Esophagus squamous epithelium (tissue), 5 donors: ENCODE measurements around the gene SOX8. TPM values are rescaled to one million over a fixed set of nuclear protein-coding genes. Genes with fewer than 3 reads are reported as not detected.

Source experiments
- DNase-seq: peaks from one replicate; lab custom pipeline; 2025; lab: John Stamatoyannopoulos, UW
- H3K27ac ChIP-seq, 4 donors: fragments of 200-600 bp; sonication (generic); one replicate each; pipeline ENCODE4 v1.5.1; 2016 to 2019; ENCODE audit warnings: mild to moderate bottlenecking in 1 of 4
- H3K27me3 ChIP-seq, 4 donors: fragments of 200-600 bp; sonication (generic); 1 replicate in 3 of 4; 2 replicates in 1 of 4; pipeline versions ENCODE4 v1.5.1 to v1.6.0; 2017 to 2021; ENCODE audit warnings: antibody characterized with exemption in 1 of 4
- H3K36me3 ChIP-seq, 3 donors: fragments of 200-600 bp; sonication (generic); one replicate each; pipeline ENCODE4 v1.5.1; 2016 to 2019
- H3K4me1 ChIP-seq, 3 donors: fragments of 200-600 bp; sonication (generic); one replicate each; pipeline ENCODE4 v1.5.1; 2017 to 2019
- H3K4me3 ChIP-seq, 4 donors: fragments of 200-600 bp; sonication (generic); 1 replicate in 3 of 4; 2 replicates in 1 of 4; pipeline ENCODE4 v1.5.1; 2016 to 2019; ENCODE audit warnings: mild to moderate bottlenecking in 2 of 4, moderate library complexity in 1 of 4
- H3K9me3 ChIP-seq, 3 donors: fragments of 200-600 bp; sonication (generic); one replicate each; pipeline ENCODE4 v1.5.1; 2016 to 2019
- CTCF ChIP-seq, 6 experiments: fragments of 450-650 bp in 4 of 6; fragments of 200-600 bp in 2 of 6; sonication (generic) in 2 of 6; IDR thresholded peaks; one replicate each; pipeline ENCODE4 v1.5.1; 2016 to 2019; ENCODE audit warnings: antibody characterized with exemption in 6 of 6, mild to moderate bottlenecking in 4 of 6, moderate library complexity in 4 of 6
- POLR2A ChIP-seq, 4 donors: fragments of 450-650 bp; IDR thresholded peaks; one replicate each; pipeline ENCODE4 v1.6.1; 2017; ENCODE audit warnings: antibody characterized with exemption in 4 of 4, mild to moderate bottlenecking in 4 of 4, moderate library complexity in 3 of 4
- WGBS, 2 donors: methylation state at CpG; one replicate each; pipeline ENCODE4 v1.1.5; 2018; 5-methylcytosine and 5-hydroxymethylcytosine counted together
- intact Hi-C: fragments of 100-400 bp; cut with DNase I; formaldehyde crosslinking; loops from one replicate; pipeline ENCODE4 v1.15.0; 2022
- total RNA-seq, 4 donors: library from RNA; depleted of rRNA; stranded (reverse); fragments of >200 nt; gene quantifications; one replicate each; pipeline ENCODE4 v1.1.0, GENCODE V29; 2016
- donor health status: DM: yes; HTN: yes; CAD: no.

Gene SOX8
- total RNA-seq, 4 donors from 2014 or later = 0.08 to 0.19 (median 0.09) TPM; not detected in 1

- peaks cover 0 to 78% (median 0%) of the 10 kb centered on the region in 4 donors for H3K27me3 ChIP-seq
- H3K4me1 ChIP-seq = peaks cover 0 to 22% (median 10%) of the 10 kb centered on the region in 3 donors
- TF ChIP-seq CTCF (IDR thresholded peaks at IDR 0.05) = no peak
- TF ChIP-seq POLR2A (IDR thresholded peaks at IDR 0.05) = no peak
- no peak overlapping the region for H3K27ac ChIP-seq
- 90 to 100% methylated on average over 1 to 2 of the region's 3 CpGs for WGBS, 2 donors
- H3K4me3 ChIP-seq = no peak overlapping the region
- intact Hi-C loops = no loop called here
- DNase-seq = no peak
- H3K9me3 ChIP-seq = peaks cover 0 to 17% (median 15%) of the 10 kb centered on the region in 3 donors
- H3K36me3 ChIP-seq = no peaks in the 10 kb centered on the region
Observed at GRCh38 chr16:995783-996182, 14.2 kb downstream of the SOX8 start.

GRCh38 chr16:996681-997080 lies 15.1 kb downstream of the SOX8 start:
- H3K4me1 ChIP-seq = peaks cover 0 to 17% (median 10%) of the 10 kb centered on the region in 3 donors
- H3K27me3 ChIP-seq = peaks cover 0 to 81% (median 0%) of the 10 kb centered on the region in 4 donors
- H3K9me3 ChIP-seq = peaks cover 0 to 17% (median 15%) of the 10 kb centered on the region in 3 donors
- intact Hi-C loops = no loop called here
- H3K27ac ChIP-seq = no peak overlapping the region
- no peaks in the 10 kb centered on the region for H3K36me3 ChIP-seq
- no peak overlapping the region for H3K4me3 ChIP-seq
- no peak for TF ChIP-seq CTCF (IDR thresholded peaks at IDR 0.05)
- no peak for DNase-seq
- WGBS, 2 donors = 58 to 74% methylated on average over 4 to 6 of the region's 6 CpGs

DNA sequence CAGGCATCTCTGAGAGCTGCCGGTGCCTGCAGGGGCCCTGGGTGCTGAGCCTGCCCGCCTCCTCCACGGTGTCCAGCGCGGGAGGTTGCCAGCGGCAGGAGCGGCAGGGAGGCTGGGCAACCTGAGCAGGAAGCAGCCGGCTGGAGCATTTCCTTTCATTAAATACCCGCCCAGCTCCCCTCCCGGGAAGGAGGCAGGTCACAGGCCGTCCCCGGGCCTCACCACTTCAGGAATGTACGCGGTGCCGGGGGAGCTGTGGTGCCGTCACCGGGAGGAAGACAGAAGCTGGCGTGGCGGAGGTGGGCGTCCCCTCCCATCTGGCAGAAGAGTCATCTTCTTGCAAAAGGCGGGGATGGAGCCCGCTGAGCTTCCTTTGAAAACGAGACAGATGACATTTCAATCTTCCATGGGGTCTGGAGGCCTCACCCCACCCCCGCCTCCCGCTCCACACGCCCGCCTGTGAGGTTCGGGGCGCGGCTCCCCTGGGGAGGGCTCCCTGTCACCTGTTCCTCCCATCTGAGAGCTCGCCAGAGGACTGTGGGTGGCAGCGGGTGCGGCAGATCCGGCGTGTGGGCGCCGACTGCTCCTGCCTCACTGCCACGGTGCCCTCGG lies 16.0 kb downstream of the SOX8 start:
- peak overlapping the region in 2 of 4 donors; percentile 42 to 48 for H3K27ac ChIP-seq
- DNase-seq = no peak

DNA sequence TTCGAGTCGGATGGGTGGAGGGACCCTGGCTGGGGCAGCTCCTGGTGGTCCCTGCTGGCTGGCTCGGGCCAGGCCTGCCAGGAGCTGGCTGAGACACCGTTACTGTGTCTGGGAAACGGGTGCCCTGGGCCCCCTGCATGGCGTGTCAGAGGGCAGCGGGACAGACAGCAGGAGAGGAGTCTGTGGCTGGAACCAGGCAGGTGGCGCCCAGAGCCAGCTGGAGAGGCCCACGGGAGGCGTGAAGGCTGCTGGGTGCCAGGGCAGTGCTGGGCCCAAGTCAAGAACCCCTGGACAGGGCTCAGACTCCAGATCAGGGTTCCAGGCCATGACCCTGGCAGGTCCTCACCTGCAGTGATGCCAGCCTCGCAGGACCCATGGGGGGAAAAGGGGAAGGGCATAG lies 16.6 kb downstream of the SOX8 start:
- H3K27me3 ChIP-seq = peaks cover 0 to 87% (median 0%) of the 10 kb centered on the region in 4 donors
- intact Hi-C loops = no loop called here
- H3K4me3 ChIP-seq = peak overlapping the region in 2 of 4 donors; percentile 23 to 48
- no peaks in the 10 kb centered on the region for H3K36me3 ChIP-seq
- WGBS, 2 donors = no CpG with 5 or more reads among the region's 11 CpGs
- peak overlapping the region in 1 of 4 donors; percentile 48 for H3K27ac ChIP-seq
- TF ChIP-seq CTCF (IDR thresholded peaks at IDR 0.05) = no peak
- TF ChIP-seq POLR2A (IDR thresholded peaks at IDR 0.05) = no peak
- no peak for DNase-seq
- H3K9me3 ChIP-seq = peaks cover 0 to 17% (median 15%) of the 10 kb centered on the region in 3 donors
- H3K4me1 ChIP-seq = peaks cover 7 to 27% (median 19%) of the 10 kb centered on the region in 3 donors

More for the DNA sequence above, 16.0 kb downstream of the SOX8 start:
- WGBS, 2 donors = 3 to 40% methylated on average over 1 to 8 of the region's 39 CpGs
- peak overlapping the region in 3 of 4 donors; percentile 8 to 48 (median 23) for H3K4me3 ChIP-seq
- peaks cover under 1 to 20% (median 13%) of the 10 kb centered on the region in 3 donors for H3K4me1 ChIP-seq
- H3K36me3 ChIP-seq = no peaks in the 10 kb centered on the region
- intact Hi-C loops = no loop called here
- TF ChIP-seq POLR2A (IDR thresholded peaks at IDR 0.05) (no peak), CTCF (IDR thresholded peaks at IDR 0.05) (no peak)
- H3K27me3 ChIP-seq = peaks cover 0 to 81% (median 0%) of the 10 kb centered on the region in 4 donors
- H3K9me3 ChIP-seq = peaks cover 0 to 17% (median 15%) of the 10 kb centered on the region in 3 donors

GRCh38 chr16:998615-999014 lies 17.0 kb downstream of the SOX8 start:
- WGBS, 2 donors = 60 to 80% methylated on average over 3 to 9 of the region's 11 CpGs
- H3K27ac ChIP-seq = no peak overlapping the region
- intact Hi-C loops = no loop called here

More at GRCh38 chr16:998615-999014, 17.0 kb downstream of the SOX8 start:
- Histone ChIP-seq H3K4me3 (no peak overlapping the region), H3K4me1 (peaks cover 9 to 29% (median 19%) of the 10 kb centered on the region in 3 donors), H3K9me3 (peaks cover 0 to 17% (median 15%) of the 10 kb centered on the region in 3 donors), H3K36me3 (no peaks in the 10 kb centered on the region), H3K27me3 (peaks cover 0 to 92% (median 0%) of the 10 kb centered on the region in 4 donors)
- no peak for DNase-seq
- TF ChIP-seq CTCF (IDR thresholded peaks at IDR 0.05) (no peak), POLR2A (IDR thresholded peaks at IDR 0.05) (no peak)
